Smooth muscle cell (in vitro differentiated cells): Measurements from ENCODE around the gene SLC38A8. TPM values are rescaled to one million over a fixed set of nuclear protein-coding genes. Genes with fewer than 3 reads are reported as not detected.

Source experiments
- DNase-seq: peaks from one replicate; lab custom pipeline; 2025; ENCODE audit not compliant: unreplicated experiment; lab: John Stamatoyannopoulos, UW
- H2AFZ ChIP-seq: fragments of 200-600 bp; sonication (generic); 2 replicates; pipeline ENCODE4 v1.6.0; 2016; ENCODE audit warnings: antibody characterized with exemption, low read depth, mild to moderate bottlenecking
- H3F3A ChIP-seq: fragments of 200-600 bp; sonication (generic); 2 replicates; pipeline ENCODE4 v1.6.0; 2017; ENCODE audit warnings: antibody characterized with exemption, low read depth
- H3K27ac ChIP-seq: fragments of 200-600 bp; sonication (generic); 2 replicates; pipeline ENCODE4 v1.5.1; 2016; ENCODE audit warnings: low read depth, mild to moderate bottlenecking
- H3K27me3 ChIP-seq: fragments of 200-600 bp; sonication (generic); 2 replicates; pipeline ENCODE4 v1.6.1; 2016; ENCODE audit warnings: low read depth, mild to moderate bottlenecking
- H3K36me3 ChIP-seq: fragments of 200-600 bp; sonication (generic); 2 replicates; pipeline ENCODE4 v1.5.1; 2016; ENCODE audit warnings: low read depth
- H3K4me1 ChIP-seq: fragments of 200-600 bp; sonication (generic); 2 replicates; pipeline ENCODE4 v1.5.1; 2016; ENCODE audit warnings: low read depth
- H3K4me2 ChIP-seq: fragments of 200-600 bp; sonication (generic); 2 replicates; pipeline ENCODE4 v1.6.0; 2016; ENCODE audit warnings: mild to moderate bottlenecking
- H3K4me3 ChIP-seq: fragments of 200-600 bp; sonication (generic); 2 replicates; pipeline ENCODE4 v1.5.1; 2016; ENCODE audit warnings: mild to moderate bottlenecking
- H3K79me2 ChIP-seq: fragments of 200-600 bp; sonication (generic); 2 replicates; pipeline ENCODE4 v1.6.0; 2016; ENCODE audit warnings: low read depth, mild to moderate bottlenecking
- H3K9ac ChIP-seq: fragments of 200-600 bp; sonication (generic); 2 replicates; pipeline ENCODE4 v1.6.0; 2016; ENCODE audit warnings: low read depth
- H3K9me3 ChIP-seq: fragments of 200-600 bp; sonication (generic); replicated peaks from 2 replicates; pipeline ENCODE4 v1.5.1; 2016; ENCODE audit warnings: low read depth
- H4K20me1 ChIP-seq: fragments of 200-600 bp; sonication (generic); 2 replicates; pipeline ENCODE4 v1.6.0; 2016; ENCODE audit warnings: low read depth
- CTCF ChIP-seq: fragments of 200-600 bp; sonication (generic); IDR thresholded peaks from 2 replicates; pipeline ENCODE4 v1.5.1; 2017; ENCODE audit warnings: borderline replicate concordance, mild to moderate bottlenecking, antibody characterized with exemption; ENCODE audit not compliant: insufficient read depth, poor library complexity, severe bottlenecking
- WGBS: methylation state at CpG from one replicate; pipeline ENCODE4 v1.1.7; 2016; ENCODE audit warnings: low lambda C conversion rate; 5-methylcytosine and 5-hydroxymethylcytosine counted together
- polyA plus RNA-seq: library from polyadenylated mRNA; unstranded; fragments of >200 nt; fragmentation: Nextera tagmentation; extraction: Ambion mirVana; gene quantifications from 2 replicates; pipeline ENCODE4 v1.2.1, GENCODE V29; 2016
- total RNA-seq: library from RNA; depleted of rRNA; stranded (reverse); fragments of >200 nt; gene quantifications from 2 replicates; pipeline ENCODE4 v1.2.3, GENCODE V29; 2014

Gene SLC38A8
- total and polyA plus RNA-seq, 2 experiments from 2014 or later = not detected

DNA sequence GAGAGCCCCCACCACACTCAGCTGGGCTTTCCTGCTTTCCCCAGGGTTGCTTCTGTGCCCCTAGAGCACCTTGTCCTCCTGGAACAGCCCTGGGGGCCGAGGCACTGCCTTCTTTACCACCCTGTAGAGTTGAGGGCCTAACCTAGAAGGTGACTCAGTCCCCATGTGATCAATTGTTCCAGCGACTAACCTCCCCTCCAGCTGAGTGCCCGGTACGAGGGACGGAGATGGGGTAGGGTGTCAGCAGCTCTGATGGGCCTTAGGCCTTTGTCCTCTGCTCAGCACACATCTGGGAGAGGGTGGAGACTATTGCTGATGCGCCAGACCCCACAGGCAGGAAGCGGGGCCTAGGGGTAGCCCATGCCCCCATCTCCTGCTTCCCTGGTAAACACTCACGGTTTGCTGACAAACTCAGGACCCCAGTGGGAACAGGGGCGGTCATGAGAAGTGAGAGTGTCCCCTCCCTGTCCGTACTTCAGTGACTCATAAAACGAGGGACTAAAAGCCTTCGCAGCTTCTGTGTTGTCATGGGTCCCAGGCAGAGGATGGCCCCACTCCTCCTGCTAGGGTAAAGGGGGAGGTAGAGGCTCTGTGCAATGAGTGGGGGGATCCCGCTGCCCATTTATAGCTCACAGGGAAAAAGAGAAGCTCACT is 41.5 kb downstream of the SLC38A8 start:
- 73% methylated on average over 13 of the region's 13 CpGs for WGBS

DNA sequence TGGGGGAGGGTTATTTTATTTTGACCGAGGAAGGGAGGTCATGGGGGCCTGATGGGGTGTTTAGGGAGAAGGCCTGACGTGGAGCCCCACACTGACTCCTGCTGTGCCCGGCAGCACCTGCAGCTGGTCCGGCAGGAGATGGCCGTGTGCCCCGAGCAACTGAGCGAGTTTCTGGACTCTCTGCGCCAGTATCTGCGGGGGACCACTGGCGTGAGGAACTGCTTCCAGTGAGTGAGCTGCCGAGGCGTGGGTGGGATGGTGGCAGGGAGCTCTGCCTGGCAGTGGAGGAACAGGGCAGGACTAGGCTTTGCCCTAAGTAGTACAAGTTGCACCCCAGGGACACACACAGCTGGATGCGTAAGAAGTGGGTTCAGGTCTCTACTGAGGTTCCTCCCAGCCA is 44.5 kb downstream of the SLC38A8 start:
- no peaks in the 10 kb centered on the region for H3K27me3 ChIP-seq
- no peaks in the 10 kb centered on the region for H3F3A ChIP-seq
- no peak overlapping the region for H3K4me2 ChIP-seq
- no peak overlapping the region for H3K4me3 ChIP-seq
- no peaks in the 10 kb centered on the region for H3K79me2 ChIP-seq
- H3K27ac ChIP-seq = no peak overlapping the region
- DNase-seq = no peak
- no peak overlapping the region for H2AFZ ChIP-seq
- TF ChIP-seq CTCF = no peak
- 90% methylated on average over 13 of the region's 13 CpGs for WGBS
- H3K4me1 ChIP-seq = peaks cover 7% of the 10 kb centered on the region
- H3K9ac ChIP-seq = no peak overlapping the region
- no peaks in the 10 kb centered on the region for H3K9me3 ChIP-seq
- H3K36me3 ChIP-seq = no peaks in the 10 kb centered on the region
- no peaks in the 10 kb centered on the region for H4K20me1 ChIP-seq

More for the DNA sequence above, 41.5 kb downstream of the SLC38A8 start:
- Histone ChIP-seq H2AFZ (no peak overlapping the region), H4K20me1 (no peaks in the 10 kb centered on the region), H3K9me3 (no peaks in the 10 kb centered on the region), H3K4me2 (no peak overlapping the region), H3F3A (no peaks in the 10 kb centered on the region), H3K79me2 (no peaks in the 10 kb centered on the region), H3K4me1 (no peaks in the 10 kb centered on the region), H3K27me3 (peaks cover 4% of the 10 kb centered on the region), H3K9ac (no peak overlapping the region), H3K36me3 (no peaks in the 10 kb centered on the region), H3K4me3 (no peak overlapping the region), H3K27ac (no peak overlapping the region)
- no peak for DNase-seq
- TF ChIP-seq CTCF = no peak

GRCh38 chr16:83996481-83997252 is 45.9 kb downstream of the SLC38A8 start:
- Histone ChIP-seq H3K9me3 (no peaks in the 10 kb centered on the region), H3K27ac (no peak overlapping the region), H3K4me1 (peaks cover 7% of the 10 kb centered on the region), H3K9ac (no peak overlapping the region), H3K79me2 (no peaks in the 10 kb centered on the region), H3K4me2 (no peak overlapping the region), H3K36me3 (no peaks in the 10 kb centered on the region), H3F3A (no peaks in the 10 kb centered on the region), H3K4me3 (no peak overlapping the region), H2AFZ (no peak overlapping the region), H4K20me1 (no peaks in the 10 kb centered on the region), H3K27me3 (no peaks in the 10 kb centered on the region)
- WGBS = 90% methylated on average over 15 of the region's 15 CpGs
- DNase-seq = no peak
- no peak for TF ChIP-seq CTCF

DNA sequence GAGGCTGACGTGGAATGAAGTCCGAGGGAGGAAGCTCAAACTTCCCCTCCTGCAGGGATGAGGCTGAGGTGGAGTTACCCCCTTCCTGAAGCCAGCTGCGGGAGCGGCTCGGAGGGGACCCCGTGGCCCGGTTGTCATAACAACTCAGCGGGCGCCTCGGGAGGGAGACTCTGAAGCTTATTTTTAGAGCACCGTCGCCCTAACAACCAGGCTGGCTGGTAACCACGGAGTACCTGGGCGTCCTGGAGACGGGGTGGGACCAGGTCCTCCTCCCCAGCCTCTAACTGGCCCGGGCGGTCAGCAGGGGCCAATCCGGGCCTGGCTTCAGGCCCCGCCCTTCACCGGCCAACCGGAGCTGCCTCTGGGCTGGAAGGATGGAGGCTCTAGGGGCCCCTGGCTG is 46.8 kb downstream of the SLC38A8 start:
- TF ChIP-seq CTCF = no peak
- Histone ChIP-seq H3K27ac (no peak overlapping the region), H3K27me3 (no peaks in the 10 kb centered on the region), H3K36me3 (no peaks in the 10 kb centered on the region), H3K4me2 (no peak overlapping the region), H3K4me1 (peaks cover 7% of the 10 kb centered on the region), H4K20me1 (no peaks in the 10 kb centered on the region), H3K9ac (no peak overlapping the region), H2AFZ (no peak overlapping the region), H3K9me3 (no peaks in the 10 kb centered on the region), H3K4me3 (no peak overlapping the region), H3F3A (no peaks in the 10 kb centered on the region), H3K79me2 (no peaks in the 10 kb centered on the region)
- 65% methylated on average over 21 of the region's 21 CpGs for WGBS
- no peak for DNase-seq
